Stimulated activated CD8-positive, alpha-beta memory T cell treated with anti-CD3 and anti-CD28 coated beads, Interleukin-15, amount 100 ng/mL, for 1 hour (primary cell): ENCODE results near the gene FOXRED1.
A peak's percentile ranks its signal among the peaks of the same experiment; 100 is the strongest.
"Not testable (repeated sequence)": the region's sequence is repeated elsewhere in the genome, so short reads cannot be mapped to it uniquely, and the experiment has no call there.

Experiments
- DNase-seq: peaks from one replicate; pipeline ENCODE4 v3.0.0-alpha.2; 2020; ENCODE audit warnings: low read depth

FOXRED1 gene

DNA sequence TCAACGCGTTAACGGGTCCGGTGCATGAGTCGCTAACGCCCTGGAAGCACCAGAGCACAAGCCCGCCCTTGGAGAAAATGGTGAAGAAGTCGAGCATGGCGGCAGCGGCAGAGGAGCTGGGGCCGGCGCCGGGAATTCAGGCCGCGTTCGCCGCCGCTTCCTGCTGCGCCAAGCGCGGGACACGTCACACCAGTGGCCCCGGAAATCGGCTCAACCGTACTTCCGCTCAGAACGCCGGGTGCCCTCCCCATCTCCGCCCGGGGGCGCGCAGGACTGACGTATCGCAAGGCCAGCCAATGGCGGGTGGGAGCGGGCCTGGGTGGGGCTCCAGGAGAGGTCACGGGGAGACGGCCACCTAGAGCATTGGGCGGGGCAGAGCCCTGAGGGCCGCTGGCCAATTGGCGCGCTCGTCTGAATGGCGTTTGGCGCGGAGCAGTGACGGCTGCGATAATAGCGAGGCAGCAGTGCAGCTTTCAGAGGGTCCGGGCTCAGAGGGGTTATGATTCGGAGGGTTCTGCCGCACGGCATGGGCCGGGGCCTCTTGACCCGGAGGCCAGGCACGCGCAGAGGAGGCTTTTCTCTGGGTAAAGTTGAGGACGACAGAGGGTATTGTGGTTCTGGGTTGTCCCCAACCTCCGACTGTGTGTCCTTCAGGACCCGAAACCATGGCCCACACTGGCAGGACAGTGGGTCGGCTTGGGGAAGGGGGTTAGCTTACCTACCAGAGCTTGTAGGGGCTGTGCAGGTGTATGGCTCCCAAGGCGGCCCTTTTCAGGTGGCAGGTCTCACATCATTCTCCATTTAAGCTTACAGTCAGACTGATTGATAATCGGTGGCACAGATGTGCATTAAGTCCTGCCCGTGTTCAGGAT, at the start of gene FOXRED1, which contains the start of gene SRPRA:
TSS of gene FOXRED1 (plus strand) at position 447 of the 872 bp plus-strand sequence. CDS start at position 500, 53 bp downstream.
TSS of gene SRPRA (minus strand) at position 188 of the 872 bp plus-strand sequence. CDS start at position 97, 91 bp downstream.
- peak; percentile 99 for DNase-seq

DNA sequence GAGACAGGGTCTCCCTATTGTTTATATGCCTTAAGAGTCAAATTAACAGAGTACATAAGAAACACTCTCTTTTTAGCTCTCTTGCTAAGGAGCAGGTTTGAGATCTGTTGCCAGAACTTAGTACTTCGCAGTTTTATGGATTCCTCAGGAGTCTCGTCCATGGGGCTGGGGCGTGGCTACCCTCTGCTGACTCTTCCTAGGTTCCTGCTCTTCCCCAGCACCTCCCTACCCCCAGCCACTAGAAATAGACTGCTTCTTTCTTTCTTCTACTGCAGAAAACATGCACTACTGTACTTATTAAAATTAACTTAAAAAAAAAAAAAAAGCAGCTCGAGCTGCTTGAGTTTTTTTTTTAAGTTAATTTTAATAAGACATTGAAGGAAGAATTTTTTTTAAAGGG, 49.4 kb upstream of the FOXRED1 start:
- DNase-seq = no peak

GRCh38 chr11:126224647-126225294, 44.2 kb upstream of the FOXRED1 start:
- DNase-seq = no peak

DNA sequence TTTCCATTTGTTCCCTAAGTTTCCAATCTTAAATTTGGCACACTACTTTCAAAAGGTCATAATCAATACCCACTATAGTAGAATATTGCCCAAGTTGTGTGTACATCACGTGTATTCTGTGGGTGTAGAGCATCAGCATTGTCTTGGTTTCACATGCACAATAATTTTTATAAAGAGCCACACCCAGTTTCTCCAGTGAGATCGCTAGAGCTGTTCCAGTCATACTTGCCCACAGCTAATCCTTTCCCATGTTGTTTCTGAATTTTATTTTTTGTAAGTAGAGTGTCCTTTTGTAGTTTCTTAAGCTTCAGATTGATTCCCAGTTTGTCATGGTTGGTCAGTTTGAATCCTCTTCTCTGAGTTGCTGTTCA, 43.7 kb upstream of the FOXRED1 start:
- DNase-seq = no peak

DNA sequence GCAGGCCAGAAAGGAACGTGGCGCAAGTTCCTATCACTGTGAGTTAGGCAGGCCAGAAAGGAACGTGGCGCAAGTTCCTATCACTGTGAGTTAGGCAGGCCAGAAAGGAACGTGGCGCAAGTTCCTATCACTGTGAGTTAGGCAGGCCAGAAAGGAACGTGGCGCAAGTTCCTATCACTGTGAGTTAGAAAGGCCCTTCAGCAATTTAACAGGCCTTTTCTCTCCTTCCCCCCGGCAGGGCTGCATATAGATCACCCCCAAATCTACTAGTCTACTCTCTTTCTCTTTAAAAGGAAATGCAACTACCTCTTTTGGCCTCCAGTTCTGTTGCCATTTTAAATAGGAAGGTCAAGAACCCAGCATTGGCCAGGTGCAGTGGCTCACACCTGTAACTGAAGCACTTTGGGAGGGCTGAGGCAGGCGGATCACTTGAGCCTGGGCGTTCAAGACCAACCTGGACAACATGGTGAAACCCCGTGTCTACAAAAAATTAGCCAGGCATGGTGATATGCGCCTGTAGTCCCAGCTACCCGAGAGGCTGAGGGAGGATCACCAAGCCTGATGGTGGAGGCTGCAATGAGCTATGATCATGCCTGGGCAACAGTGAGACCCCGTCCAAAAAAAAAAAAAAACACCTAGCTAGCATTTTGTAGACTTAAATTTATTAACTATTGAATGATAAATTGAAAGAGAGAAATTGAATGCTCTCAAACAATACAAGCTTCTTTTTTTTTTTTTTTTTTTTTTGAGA, 42.4 kb upstream of the FOXRED1 start:
- no peak for DNase-seq

- DNase-seq = no peak
Observed at GRCh38 chr11:126229858-126230540, 39.0 kb upstream of the FOXRED1 start.

GRCh38 chr11:126231725-126232459, 37.1 kb upstream of the FOXRED1 start:
- DNase-seq = no peak

- no peak for DNase-seq
Observed at GRCh38 chr11:126232683-126233082, 36.3 kb upstream of the FOXRED1 start.

- DNase-seq = no peak
Observed at GRCh38 chr11:126233391-126233790, 35.6 kb upstream of the FOXRED1 start.

DNA sequence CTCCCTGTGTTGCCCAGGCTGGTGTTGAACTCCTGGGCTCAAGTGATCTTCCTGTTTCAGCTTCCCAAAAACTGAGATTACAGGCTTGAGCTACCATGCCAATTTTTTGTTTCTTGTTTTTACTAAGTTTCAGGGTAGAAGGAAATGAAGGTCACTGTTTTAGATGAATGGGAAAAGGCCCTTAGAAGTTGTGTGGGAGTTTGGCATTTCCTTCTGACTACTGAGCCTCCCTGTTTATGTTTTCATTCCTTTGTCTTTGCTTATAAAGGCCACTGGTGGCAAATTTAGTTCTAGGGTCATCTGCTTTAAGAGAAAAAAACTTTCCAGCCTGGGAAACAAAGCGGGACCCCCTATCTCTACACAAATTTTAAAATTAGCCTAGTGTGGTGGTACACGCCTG, 22.3 kb upstream of the FOXRED1 start:
- no peak for DNase-seq

DNA sequence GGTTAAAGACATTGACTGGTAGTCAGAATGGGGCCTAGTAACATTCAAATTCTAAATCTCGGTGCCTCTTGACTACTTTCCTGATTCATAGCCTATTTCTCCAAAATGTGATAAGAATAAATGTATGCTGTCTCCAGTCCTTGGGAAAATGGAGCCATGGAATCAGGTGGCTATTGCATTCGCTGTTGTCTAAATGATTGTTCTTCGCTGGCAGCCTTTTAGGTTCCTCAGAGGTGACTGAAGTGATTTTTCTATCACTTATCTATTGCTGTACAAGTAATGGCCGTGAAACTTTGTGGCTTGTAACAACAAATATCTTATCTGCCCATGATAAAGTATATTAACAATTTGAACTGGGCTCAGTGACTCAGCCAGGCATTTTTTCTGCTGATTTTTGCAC, 15.7 kb upstream of the FOXRED1 start:
- no peak for DNase-seq

GRCh38 chr11:126254819-126255218, 14.1 kb upstream of the FOXRED1 start:
- DNase-seq = no peak

GRCh38 chr11:126255507-126255906, 13.4 kb upstream of the FOXRED1 start:
- DNase-seq = not testable (repeated sequence)

DNA sequence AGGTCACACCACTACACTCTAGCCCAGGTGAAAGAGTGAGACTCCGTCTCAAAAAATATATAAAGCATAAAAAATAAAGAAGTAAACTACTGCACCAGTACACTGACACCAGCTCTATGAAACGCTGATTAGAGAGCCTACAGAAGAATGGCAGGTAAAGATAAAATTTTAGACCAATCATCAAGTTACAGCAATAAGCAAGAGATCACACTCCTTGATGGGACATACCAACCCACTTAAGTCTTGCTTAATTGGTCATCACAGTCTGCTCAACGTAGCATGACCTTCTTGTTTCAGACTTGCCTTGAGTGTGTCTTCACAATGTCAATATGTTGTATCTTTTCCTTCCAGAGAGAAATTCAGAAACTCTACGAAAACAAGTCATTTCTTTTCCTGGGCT, 12.7 kb upstream of the FOXRED1 start:
- no peak for DNase-seq

DNA sequence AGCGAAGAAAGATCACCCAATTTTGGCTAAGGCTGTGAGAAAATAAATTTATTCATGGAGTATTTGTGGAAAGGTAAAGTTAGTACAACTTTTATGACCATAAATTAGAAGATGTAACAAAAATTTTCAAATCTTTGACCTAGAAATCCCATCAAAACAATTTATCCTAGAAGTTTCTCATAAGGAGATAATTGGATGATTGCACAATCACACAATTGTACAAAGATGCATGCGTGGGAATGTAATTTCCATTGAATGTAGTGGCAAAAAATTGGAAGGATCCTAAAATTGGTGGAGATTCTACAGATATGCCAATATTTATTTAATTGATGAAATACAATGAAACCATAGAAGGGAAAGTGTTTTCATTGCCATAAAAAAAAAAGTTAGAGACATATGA, 11.8 kb upstream of the FOXRED1 start:
- DNase-seq = no peak

GRCh38 chr11:126257764-126258163, 11.2 kb upstream of the FOXRED1 start:
- no peak for DNase-seq

DNA sequence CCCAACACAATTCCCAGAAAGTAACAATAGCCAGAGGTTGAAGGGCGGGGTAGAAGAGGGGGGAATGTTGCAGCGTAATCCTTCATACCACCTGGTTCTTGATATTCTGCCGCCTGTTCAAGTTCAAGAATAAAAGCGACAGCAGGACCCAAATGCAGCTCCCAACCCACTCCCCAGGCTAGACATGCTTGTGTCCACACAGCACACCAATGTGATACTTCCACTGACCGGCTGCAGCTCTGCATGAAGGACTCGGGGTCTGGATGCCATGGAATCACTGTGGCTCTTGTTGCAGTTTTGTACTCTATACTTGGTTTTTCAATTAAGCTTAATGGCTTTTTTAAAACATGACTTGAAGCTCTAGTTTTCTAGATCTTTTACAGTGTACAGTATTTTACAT, 6.7 kb upstream of the FOXRED1 start:
- no peak for DNase-seq

- no peak for DNase-seq
Observed at GRCh38 chr11:126263489-126263888, 5.5 kb upstream of the FOXRED1 start.

- DNase-seq = no peak
Observed at GRCh38 chr11:126265811-126266210, 3.1 kb upstream of the FOXRED1 start.

DNA sequence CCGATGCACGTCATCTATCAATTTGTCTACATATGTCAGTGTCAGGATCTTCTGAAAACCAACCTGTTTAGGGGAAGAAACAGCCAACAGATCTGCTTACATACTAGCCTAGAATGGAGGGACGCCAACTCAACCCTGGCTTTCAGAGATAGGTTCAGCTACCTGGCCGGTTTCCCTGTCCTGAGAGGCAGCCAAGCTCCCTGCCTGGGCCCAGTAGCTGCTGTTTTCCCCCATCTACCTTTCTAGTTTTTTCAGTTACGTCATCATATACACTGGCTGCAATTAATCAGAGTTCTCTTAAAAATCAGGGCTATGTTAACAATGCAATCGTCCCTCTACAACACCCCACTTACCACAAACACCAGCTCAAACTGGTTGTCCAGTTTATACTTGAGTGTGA, 1.3 kb upstream of the FOXRED1 start:
- no peak for DNase-seq

GRCh38 chr11:126268361-126268707, 620 bp upstream of the FOXRED1 start:
- DNase-seq = no peak
